Mammary epithelial cell (primary cell): Measurements from ENCODE around the gene GPR84.
A peak's percentile ranks its signal among the peaks of the same experiment; 100 is the strongest.

Source experiments
- CTCF ChIP-seq, 2 donors: IDR thresholded peaks in 1 of 2; conservative IDR thresholded peaks in 1 of 2; 2 replicates each; pipeline ENCODE4 v1.5.1; 2011 to 2012; ENCODE audit warnings: inconsistent platforms in 2 of 2, low read length in 2 of 2, mild to moderate bottlenecking in 2 of 2, control low read depth in 1 of 2, low read depth in 1 of 2; ENCODE audit not compliant: insufficient read depth in 1 of 2; ENCODE audit errors: extremely low read depth in 1 of 2
- EZH2 ChIP-seq: IDR thresholded peaks from 2 replicates; pipeline ENCODE4 v1.6.1; 2012; ENCODE audit warnings: low read length, inconsistent platforms, borderline replicate concordance

DNA sequence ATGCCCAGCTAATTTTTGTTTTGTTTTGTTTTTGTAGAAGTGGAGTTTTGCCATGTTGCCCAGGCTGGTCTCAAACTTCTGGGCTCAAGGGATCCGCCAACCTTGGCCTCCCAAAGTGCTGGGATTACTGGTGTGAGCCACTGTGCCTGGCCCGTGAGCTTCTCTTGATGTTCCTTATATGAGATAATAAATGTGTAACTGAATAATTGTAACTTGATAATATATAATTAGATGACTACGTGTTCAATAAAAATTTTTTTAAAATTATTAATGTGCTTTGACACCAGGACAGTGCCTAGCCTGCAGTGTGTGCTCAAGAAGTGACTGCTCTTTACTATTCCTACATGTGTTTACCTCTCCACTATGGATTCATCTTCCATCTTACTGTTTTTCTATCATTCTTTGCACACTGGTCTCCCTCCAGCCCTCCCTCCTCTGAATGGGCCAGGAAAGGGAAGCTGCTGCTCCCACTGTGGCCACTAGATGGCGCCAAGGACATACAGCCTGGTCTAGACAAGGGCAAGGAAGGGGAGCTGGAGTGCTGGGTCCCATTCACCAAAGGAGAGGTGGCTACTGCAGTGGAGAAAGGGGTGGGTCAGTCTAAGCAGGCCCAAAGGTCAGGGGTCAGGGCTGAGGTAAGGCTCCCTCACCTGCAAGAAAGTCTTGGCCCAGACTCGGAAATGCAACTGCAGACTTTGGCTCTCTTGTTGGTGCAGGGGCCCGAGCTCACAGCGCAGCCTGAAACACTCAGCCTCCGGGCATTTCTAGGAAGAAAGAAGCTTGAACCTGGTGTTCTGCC, 34.9 kb upstream of the GPR84 start:
- peak; percentile 100 for TF ChIP-seq CTCF (conservative IDR thresholded peaks at IDR 0.05 in 1 of 2, IDR thresholded peaks at IDR 0.05 in 1 of 2; ENCODE audit: extremely low read depth in 1 of 2, insufficient read depth in 1 of 2, low read depth in 1 of 2, low read length in 2 of 2)
- no peak for TF ChIP-seq EZH2
